Fibroblast of pulmonary artery (primary cell): ENCODE results near the gene MOV10L1.

Experiments used
- DNase-seq: peaks from one replicate; pipeline ENCODE4 v3.0.0-alpha.2; 2010; ENCODE audit warnings: low read depth
- H3K4me3 ChIP-seq: replicated peaks from 2 replicates; pipeline ENCODE4 v1.5.1; 2011; ENCODE audit warnings: low read depth, mild to moderate bottlenecking, control low read depth, low read length, moderate library complexity
- CTCF ChIP-seq: IDR thresholded peaks from 2 replicates; pipeline ENCODE4 v1.5.1; 2011; ENCODE audit warnings: mild to moderate bottlenecking, control low read depth, low read length, inconsistent platforms; ENCODE audit errors: missing control alignments

MOV10L1 gene

GRCh38 chr22:50178871-50179869 is 89.4 kb downstream of the MOV10L1 start:
- no peak overlapping the region for H3K4me3 ChIP-seq
- no peak for DNase-seq
- no peak for TF ChIP-seq CTCF

GRCh38 chr22:50179937-50180726 is 90.3 kb downstream of the MOV10L1 start:
- DNase-seq, result no peak
- no peak for TF ChIP-seq CTCF

GRCh38 chr22:50180727-50181521 is 91.1 kb downstream of the MOV10L1 start:
- no peak for DNase-seq
- TF ChIP-seq CTCF, result no peak
- H3K4me3 ChIP-seq, result no peak overlapping the region

More at GRCh38 chr22:50179937-50180726, 90.3 kb downstream of the MOV10L1 start:
- H3K4me3 ChIP-seq, result no peak overlapping the region

GRCh38 chr22:50182176-50183081 is 92.6 kb downstream of the MOV10L1 start:
- no peak for DNase-seq
- no peak overlapping the region for H3K4me3 ChIP-seq
- no peak for TF ChIP-seq CTCF

- H3K4me3 ChIP-seq, result no peak overlapping the region
- no peak for TF ChIP-seq CTCF
- DNase-seq, result no peak
Observed at GRCh38 chr22:50183141-50183971, 93.5 kb downstream of the MOV10L1 start.
